Osteocyte (in vitro differentiated cells): Measurements from ENCODE around the gene UTP25. TPM values are rescaled to one million over a fixed set of nuclear protein-coding genes. Genes with fewer than 3 reads are reported as not detected.

Source experiments
- DNase-seq: peaks from one replicate; pipeline ENCODE4 v3.0.0; 2021; ENCODE audit warnings: mixed read lengths; ENCODE audit not compliant: unreplicated experiment; ENCODE audit errors: extremely low spot score
- H3K27ac Mint-ChIP-seq: one replicate; pipeline ENCODE4 v1.8.0; 2021; ENCODE audit warnings: mild to moderate bottlenecking, mixed read lengths; ENCODE audit not compliant: unreplicated experiment
- H3K27me3 Mint-ChIP-seq: one replicate; pipeline ENCODE4 v1.8.0; 2021; ENCODE audit warnings: mixed read lengths; ENCODE audit not compliant: unreplicated experiment
- H3K36me3 Mint-ChIP-seq: one replicate; pipeline ENCODE4 v1.8.0; 2021; ENCODE audit warnings: mixed read lengths; ENCODE audit not compliant: unreplicated experiment
- H3K4me1 Mint-ChIP-seq: one replicate; pipeline ENCODE4 v1.8.0; 2021; ENCODE audit warnings: mixed read lengths; ENCODE audit not compliant: unreplicated experiment
- H3K4me3 Mint-ChIP-seq: one replicate; pipeline ENCODE4 v1.8.0; 2021; ENCODE audit warnings: mild to moderate bottlenecking, moderate library complexity, mixed read lengths; ENCODE audit not compliant: unreplicated experiment
- H3K9me3 Mint-ChIP-seq: one replicate; pipeline ENCODE4 v1.8.0; 2021; ENCODE audit warnings: mixed read lengths; ENCODE audit not compliant: unreplicated experiment
- total RNA-seq: library from RNA; stranded (reverse); gene quantifications from 2 replicates; pipeline ENCODE4 v1.2.1, GENCODE V29; 2021
- TF ChIP-seq, protein P1 (sequence below): fragments of 200-600 bp; sonication (generic); IDR thresholded peaks from 2 replicates; pipeline ENCODE4 v1.5.0; 2021; ENCODE audit warnings: antibody characterized with exemption, mild to moderate bottlenecking, moderate library complexity

The UTP25 gene
- total RNA-seq, 1 donor from 2014 or later = 7.3 TPM

- peaks cover 1% of the 10 kb centered on the region for H3K4me1 Mint-ChIP-seq
- no peak overlapping the region for H3K4me3 Mint-ChIP-seq
- no peak for DNase-seq
- H3K27me3 Mint-ChIP-seq = no peaks in the 10 kb centered on the region
- TF ChIP-seq, protein P1, sequence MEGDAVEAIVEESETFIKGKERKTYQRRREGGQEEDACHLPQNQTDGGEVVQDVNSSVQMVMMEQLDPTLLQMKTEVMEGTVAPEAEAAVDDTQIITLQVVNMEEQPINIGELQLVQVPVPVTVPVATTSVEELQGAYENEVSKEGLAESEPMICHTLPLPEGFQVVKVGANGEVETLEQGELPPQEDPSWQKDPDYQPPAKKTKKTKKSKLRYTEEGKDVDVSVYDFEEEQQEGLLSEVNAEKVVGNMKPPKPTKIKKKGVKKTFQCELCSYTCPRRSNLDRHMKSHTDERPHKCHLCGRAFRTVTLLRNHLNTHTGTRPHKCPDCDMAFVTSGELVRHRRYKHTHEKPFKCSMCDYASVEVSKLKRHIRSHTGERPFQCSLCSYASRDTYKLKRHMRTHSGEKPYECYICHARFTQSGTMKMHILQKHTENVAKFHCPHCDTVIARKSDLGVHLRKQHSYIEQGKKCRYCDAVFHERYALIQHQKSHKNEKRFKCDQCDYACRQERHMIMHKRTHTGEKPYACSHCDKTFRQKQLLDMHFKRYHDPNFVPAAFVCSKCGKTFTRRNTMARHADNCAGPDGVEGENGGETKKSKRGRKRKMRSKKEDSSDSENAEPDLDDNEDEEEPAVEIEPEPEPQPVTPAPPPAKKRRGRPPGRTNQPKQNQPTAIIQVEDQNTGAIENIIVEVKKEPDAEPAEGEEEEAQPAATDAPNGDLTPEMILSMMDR = no peak
- H3K9me3 Mint-ChIP-seq = no peaks in the 10 kb centered on the region
- peaks cover 16% of the 10 kb centered on the region for H3K36me3 Mint-ChIP-seq
- H3K27ac Mint-ChIP-seq = no peak overlapping the region
Measured at GRCh38 chr1:209855623-209856022, 27.9 kb downstream of the UTP25 start.

DNA sequence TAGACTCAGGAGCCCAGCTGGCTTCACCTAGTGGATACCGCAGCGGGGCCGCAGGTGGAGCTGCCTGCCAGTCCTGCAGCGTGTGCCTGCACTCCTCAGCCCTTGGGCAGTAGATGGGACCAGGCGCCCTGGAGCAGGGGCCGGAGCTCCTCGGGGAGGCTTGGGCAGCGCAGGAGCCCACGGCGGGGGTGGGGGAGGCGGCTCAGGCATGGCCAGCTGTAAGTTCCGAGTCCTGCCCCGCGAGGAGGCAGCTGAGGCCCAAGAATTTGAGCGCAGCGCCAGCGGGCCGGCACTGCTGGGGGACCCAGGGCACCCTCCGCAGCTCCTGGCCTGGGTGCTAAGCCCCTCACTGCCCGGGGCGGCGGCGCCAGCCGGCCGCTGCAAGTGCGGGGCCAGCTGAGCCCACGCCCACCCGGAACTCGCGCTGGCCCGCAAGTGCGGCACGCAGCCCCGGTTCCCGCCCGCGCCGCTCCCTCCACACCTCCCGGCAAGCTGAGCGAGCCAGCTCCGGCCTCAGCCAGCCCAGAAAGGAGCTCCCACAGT lies 30.9 kb downstream of the UTP25 start:
- Mint-ChIP-seq H3K27ac (no peak overlapping the region), H3K9me3 (no peaks in the 10 kb centered on the region), H3K27me3 (peaks cover 18% of the 10 kb centered on the region), H3K4me3 (no peak overlapping the region), H3K36me3 (peaks cover 4% of the 10 kb centered on the region), H3K4me1 (peaks cover 5% of the 10 kb centered on the region)
- TF ChIP-seq, protein P1 = no peak
- no peak for DNase-seq

GRCh38 chr1:209860293-209860881 lies 32.6 kb downstream of the UTP25 start:
- Mint-ChIP-seq H3K4me3 (no peak overlapping the region), H3K9me3 (no peaks in the 10 kb centered on the region), H3K27me3 (peaks cover 18% of the 10 kb centered on the region), H3K27ac (no peak overlapping the region), H3K4me1 (peaks cover 5% of the 10 kb centered on the region), H3K36me3 (no peaks in the 10 kb centered on the region)
- TF ChIP-seq, protein P1 = peak; percentile 96
- peak; percentile 89 for DNase-seq

DNA sequence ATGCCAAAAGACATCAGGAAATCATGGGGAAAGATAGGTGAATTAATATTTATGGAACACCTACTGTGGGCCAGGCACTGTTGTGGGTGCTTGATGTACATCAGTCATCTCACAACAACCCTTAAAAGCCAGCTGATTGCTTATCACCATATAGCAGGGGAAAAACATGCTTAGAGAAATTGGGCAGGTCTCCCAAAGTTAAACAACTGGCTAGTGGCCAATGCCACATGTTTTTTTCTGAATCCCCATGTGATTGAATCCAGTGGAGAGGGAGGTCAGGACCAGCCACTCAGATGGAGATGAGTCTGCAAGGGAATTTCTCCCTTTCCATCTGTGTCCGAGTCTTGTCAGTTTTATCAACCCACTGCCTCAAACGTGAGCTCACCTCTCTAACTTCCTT lies 33.5 kb downstream of the UTP25 start:
- peaks cover 18% of the 10 kb centered on the region for H3K27me3 Mint-ChIP-seq
- peaks cover 5% of the 10 kb centered on the region for H3K4me1 Mint-ChIP-seq
- H3K9me3 Mint-ChIP-seq = no peaks in the 10 kb centered on the region
- H3K36me3 Mint-ChIP-seq = no peaks in the 10 kb centered on the region
- no peak overlapping the region for H3K27ac Mint-ChIP-seq
- TF ChIP-seq, protein P1 = no peak
- H3K4me3 Mint-ChIP-seq = no peak overlapping the region
- DNase-seq = no peak

GRCh38 chr1:209862391-209863356 lies 34.9 kb downstream of the UTP25 start:
- Mint-ChIP-seq H3K9me3 (peaks cover 5% of the 10 kb centered on the region), H3K27ac (no peak overlapping the region), H3K36me3 (no peaks in the 10 kb centered on the region), H3K4me1 (peaks cover 5% of the 10 kb centered on the region), H3K4me3 (no peak overlapping the region), H3K27me3 (peaks cover 20% of the 10 kb centered on the region)
- TF ChIP-seq, protein P1 = no peak
- DNase-seq = no peak
